Measurements from ENCODE around the gene FOS.
"Not testable (repeated sequence)": the region's sequence is repeated elsewhere in the genome, so short reads cannot be mapped to it uniquely, and the experiment has no call there.

Gene FOS

GRCh38 chr14:75293920-75294648, 15.5 kb downstream of the FOS start:
- DNase-seq (ENCODE audit: low read depth in 1 of 2, low spot score in 1 of 2): peak; percentile 93

- DNase-seq (ENCODE audit: low read depth in 1 of 2, low spot score in 1 of 2): no peak
Measured at GRCh38 chr14:75294649-75295033, 16.0 kb downstream of the FOS start.

- no peak for DNase-seq (ENCODE audit: low read depth in 1 of 2, low spot score in 1 of 2)
Measured at GRCh38 chr14:75295061-75295461, 16.4 kb downstream of the FOS start.

- DNase-seq (ENCODE audit: low read depth in 1 of 2, low spot score in 1 of 2): peak; percentile 57 to 69
Measured at GRCh38 chr14:75295491-75296345, 17.1 kb downstream of the FOS start.

- no peak for DNase-seq (ENCODE audit: low read depth in 1 of 2, low spot score in 1 of 2)
Measured at GRCh38 chr14:75297411-75298040, 18.9 kb downstream of the FOS start.

- DNase-seq (ENCODE audit: low read depth in 1 of 2, low spot score in 1 of 2): no peak
Measured at GRCh38 chr14:75298187-75298965, 19.7 kb downstream of the FOS start.

- DNase-seq (ENCODE audit: low read depth in 1 of 2, low spot score in 1 of 2): no peak
Measured at GRCh38 chr14:75299059-75299458, 20.4 kb downstream of the FOS start.

- no peak for DNase-seq (ENCODE audit: low read depth in 1 of 2, low spot score in 1 of 2)
Measured at GRCh38 chr14:75299576-75299975, 20.9 kb downstream of the FOS start.

GRCh38 chr14:75301666-75302325, 23.2 kb downstream of the FOS start:
- peak in 1 of 2 donors; percentile 18 for DNase-seq (ENCODE audit: low read depth in 1 of 2, low spot score in 1 of 2)

GRCh38 chr14:75303381-75303789, 24.8 kb downstream of the FOS start:
- peak in 1 of 2 donors; percentile 17 for DNase-seq (ENCODE audit: low read depth in 1 of 2, low spot score in 1 of 2)

GRCh38 chr14:75306410-75306809, 27.8 kb downstream of the FOS start:
- not testable (repeated sequence) for DNase-seq (ENCODE audit: low read depth in 1 of 2, low spot score in 1 of 2)

GRCh38 chr14:75306927-75307699, 28.5 kb downstream of the FOS start:
- DNase-seq (ENCODE audit: low read depth in 1 of 2, low spot score in 1 of 2): no peak

- peak in 1 of 2 donors; percentile 57 for DNase-seq (ENCODE audit: low read depth in 1 of 2, low spot score in 1 of 2)
Measured at GRCh38 chr14:75307700-75308379, 29.2 kb downstream of the FOS start.

GRCh38 chr14:75308991-75309390, 30.4 kb downstream of the FOS start:
- DNase-seq (ENCODE audit: low read depth in 1 of 2, low spot score in 1 of 2): not testable (repeated sequence)

GRCh38 chr14:75309561-75309960, 30.9 kb downstream of the FOS start:
- DNase-seq (ENCODE audit: low read depth in 1 of 2, low spot score in 1 of 2): not testable (repeated sequence)

GRCh38 chr14:75310295-75311111, 31.9 kb downstream of the FOS start:
- no peak for DNase-seq (ENCODE audit: low read depth in 1 of 2, low spot score in 1 of 2)

GRCh38 chr14:75311356-75311755, 32.7 kb downstream of the FOS start:
- DNase-seq (ENCODE audit: low read depth in 1 of 2, low spot score in 1 of 2): no peak

GRCh38 chr14:75312341-75312740, 33.7 kb downstream of the FOS start:
- no peak for DNase-seq (ENCODE audit: low read depth in 1 of 2, low spot score in 1 of 2)
